ENCODE measurements around the gene GPS2. TPM values are rescaled to one million over a fixed set of nuclear protein-coding genes. Genes with fewer than 3 reads are reported as not detected.

GPS2 gene, protein sequence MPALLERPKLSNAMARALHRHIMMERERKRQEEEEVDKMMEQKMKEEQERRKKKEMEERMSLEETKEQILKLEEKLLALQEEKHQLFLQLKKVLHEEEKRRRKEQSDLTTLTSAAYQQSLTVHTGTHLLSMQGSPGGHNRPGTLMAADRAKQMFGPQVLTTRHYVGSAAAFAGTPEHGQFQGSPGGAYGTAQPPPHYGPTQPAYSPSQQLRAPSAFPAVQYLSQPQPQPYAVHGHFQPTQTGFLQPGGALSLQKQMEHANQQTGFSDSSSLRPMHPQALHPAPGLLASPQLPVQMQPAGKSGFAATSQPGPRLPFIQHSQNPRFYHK
- total RNA-seq, result 38.2 and 42.2 TPM in 2 replicates

DNA sequence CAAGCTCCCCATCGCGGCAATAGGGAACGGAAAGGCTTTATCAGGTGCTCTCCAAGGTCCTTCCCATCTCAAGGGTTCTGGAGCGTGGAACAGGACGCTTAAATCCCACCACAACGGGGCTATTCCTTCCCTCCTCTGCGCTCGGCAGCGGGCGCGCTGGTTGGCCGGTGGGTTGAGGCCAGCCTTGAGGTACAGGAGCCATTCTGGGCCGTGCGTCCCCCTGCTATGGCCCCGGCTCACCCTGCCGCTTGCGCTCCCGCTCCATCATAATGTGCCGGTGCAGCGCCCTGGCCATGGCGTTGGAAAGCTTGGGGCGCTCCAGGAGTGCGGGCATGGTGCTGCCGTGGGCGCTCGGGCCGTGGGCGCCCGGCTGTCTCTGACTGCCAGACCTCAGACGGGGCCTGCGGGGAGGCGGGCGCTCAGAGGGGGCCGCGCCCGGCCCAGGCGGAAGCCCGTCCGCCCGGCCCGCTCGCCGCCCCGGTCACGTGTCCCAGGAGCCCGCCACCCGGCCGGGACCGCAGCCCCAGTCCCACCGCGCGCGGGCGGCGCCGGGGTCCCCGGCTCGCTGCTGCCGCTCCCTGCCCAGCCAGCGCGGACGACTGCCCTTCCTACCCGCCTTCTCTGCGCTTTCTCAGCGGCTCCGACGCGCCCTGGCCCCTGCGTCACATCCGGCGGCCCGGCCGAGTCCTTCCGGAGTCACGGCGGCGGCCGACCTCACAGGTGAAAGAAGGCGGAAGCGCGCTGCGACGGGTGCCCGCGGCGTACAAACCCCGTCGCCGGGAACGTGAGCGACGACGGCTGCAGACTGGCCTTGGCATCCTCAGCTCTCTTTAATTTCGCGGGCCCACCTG lies at the start of gene GPS2:
GPS2 (minus strand) TSS at position 642 of the 851 bp plus-strand sequence; CDS start at position 334, 308 bp downstream.

GRCh38 chr17:7355053-7355452 lies 39.9 kb upstream of the GPS2 start, which contains the start of gene TMEM95:
Gene TMEM95, plus strand, starts transcription at chr17:7355156. Its CDS starts 49 bp downstream, at chr17:7355205.

DNA sequence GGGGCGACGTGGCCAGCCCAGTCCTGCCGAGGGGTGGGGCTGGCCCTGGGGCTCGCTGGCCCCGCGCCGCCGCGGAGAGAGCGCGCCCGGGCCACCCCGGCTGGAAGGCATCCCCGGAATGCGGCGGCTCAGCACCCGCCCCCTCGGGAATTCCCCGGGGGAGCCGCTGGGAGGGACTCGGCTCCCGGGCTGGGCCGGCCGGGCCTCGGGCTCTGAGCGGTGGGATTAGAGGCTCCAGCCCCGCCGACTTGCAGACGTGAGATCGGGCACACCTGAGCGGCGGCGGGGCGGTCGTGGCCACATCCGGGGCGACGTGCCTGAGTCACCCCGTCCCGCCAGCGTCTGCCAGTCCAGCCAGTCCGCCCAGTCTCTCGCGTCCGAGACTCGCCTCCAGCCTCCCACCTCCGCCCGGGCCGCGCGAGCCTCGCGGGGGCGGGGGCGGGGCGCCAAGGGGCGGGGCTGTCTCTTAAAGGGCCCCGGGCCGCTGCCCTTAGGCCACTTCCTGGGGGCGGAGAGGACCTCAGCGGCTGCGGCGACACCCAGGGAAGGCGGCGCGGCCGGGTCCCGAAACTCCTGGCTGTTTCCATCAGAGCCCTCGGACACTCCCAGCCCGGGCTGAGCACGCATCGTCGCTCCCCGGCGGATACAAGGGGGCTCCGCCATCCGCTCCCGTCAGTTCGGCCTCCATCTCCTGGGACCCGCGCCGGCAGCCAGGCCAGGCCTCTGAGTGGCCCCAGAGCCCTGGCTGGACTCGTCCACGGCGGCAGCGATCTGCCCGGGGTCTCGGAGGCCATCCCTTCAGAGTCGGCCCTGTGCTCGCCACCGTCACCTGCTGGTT lies 36.7 kb upstream of the GPS2 start, which contains the start of gene KCTD11:
KCTD11 (plus strand) TSS at position 498 of the 838 bp plus-strand sequence.

GRCh38 chr17:7336240-7337175 lies 21.3 kb upstream of the GPS2 start, which contains the start of gene ACAP1:
Gene ACAP1, plus strand, starts transcription at chr17:7336529. Its CDS starts 206 bp downstream, at chr17:7336735.

GRCh38 chr17:7328840-7329373 lies 13.7 kb upstream of the GPS2 start, which contains the start of gene NEURL4:
Gene NEURL4, minus strand, starts transcription at chr17:7329335. Its CDS starts 23 bp downstream, at chr17:7329312.

GRCh38 chr17:7306911-7307685 lies 8.1 kb downstream of the GPS2 start, which contains the start of gene EIF5A:
Gene EIF5A, plus strand, starts transcription at chr17:7307628. Its CDS starts 2,008 bp downstream, at chr17:7309636.

GRCh38 chr17:7294614-7295153 lies 20.5 kb downstream of the GPS2 start, which contains the start of gene YBX2:
Gene YBX2, minus strand, starts transcription at chr17:7294639. Its CDS starts 139 bp downstream, at chr17:7294500.

DNA sequence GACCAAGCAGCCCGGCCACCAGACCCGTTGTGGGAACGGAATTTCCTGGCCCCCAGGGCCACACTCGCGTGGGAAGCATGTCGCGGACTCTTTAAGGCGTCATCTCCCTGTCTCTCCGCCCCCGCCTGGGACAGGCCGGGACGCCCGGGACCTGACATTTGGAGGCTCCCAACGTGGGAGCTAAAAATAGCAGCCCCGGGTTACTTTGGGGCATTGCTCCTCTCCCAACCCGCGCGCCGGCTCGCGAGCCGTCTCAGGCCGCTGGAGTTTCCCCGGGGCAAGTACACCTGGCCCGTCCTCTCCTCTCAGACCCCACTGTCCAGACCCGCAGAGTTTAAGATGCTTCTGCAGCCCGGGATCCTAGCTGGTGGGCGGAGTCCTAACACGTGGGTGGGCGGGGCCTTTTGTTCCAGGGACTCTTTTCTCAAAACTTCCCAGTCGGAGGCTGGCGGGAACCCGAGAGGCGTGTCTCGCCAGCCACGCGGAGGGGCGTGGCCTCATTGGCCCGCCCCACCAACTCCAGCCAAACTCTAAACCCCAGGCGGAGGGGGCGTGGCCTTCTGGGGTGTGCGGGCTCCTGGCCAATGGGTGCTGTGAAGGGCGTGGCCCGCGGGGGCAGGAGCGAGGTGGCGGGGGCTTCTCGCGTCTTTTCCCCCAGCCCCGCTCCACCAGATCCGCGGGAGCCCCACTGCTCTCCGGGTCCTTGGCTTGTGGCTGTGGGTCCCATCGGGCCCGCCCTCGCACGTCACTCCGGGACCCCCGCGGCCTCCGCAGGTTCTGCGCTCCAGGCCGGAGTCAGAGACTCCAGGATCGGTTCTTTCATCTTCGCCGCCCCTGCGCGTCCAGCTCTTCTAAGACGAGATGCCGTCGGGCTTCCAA lies 33.8 kb downstream of the GPS2 start, which contains the start of gene SLC2A4:
SLC2A4 (plus strand) TSS at position 645 of the 879 bp plus-strand sequence; CDS start at position 862, 217 bp downstream.

Small RNA genes within 50 kb of the gene (small RNA-seq; reads per million reads assigned to genes)
- gene AC026954.2, result not detected
- not detected for gene RF00019

Other genes starting within 250 kb of the GPS2 start
- gene CLEC10A, start 235.1 kb downstream of the GPS2 start, total RNA-seq, result not detected in 2 replicates
- not detected in 2 replicates for gene ASGR2, start 200.5 kb downstream of the GPS2 start, total RNA-seq
- gene ASGR1, start 136.0 kb downstream of the GPS2 start, total RNA-seq, result 0.65 and 0.76 TPM in 2 replicates
- gene DLG4, start 95.5 kb downstream of the GPS2 start, total RNA-seq, result 7.7 and 8.8 TPM in 2 replicates
- gene ACADVL, start 95.4 kb downstream of the GPS2 start, total RNA-seq, result 205 and 214 TPM in 2 replicates
- gene DVL2, start 80.8 kb downstream of the GPS2 start, total RNA-seq, result 54.4 and 63.1 TPM in 2 replicates
- gene PHF23, start 75.9 kb downstream of the GPS2 start, total RNA-seq, result 34.4 and 38.5 TPM in 2 replicates
- gene GABARAP, start 72.9 kb downstream of the GPS2 start, total RNA-seq, result 315 and 440 TPM in 2 replicates
- 30.1 and 39.5 TPM in 2 replicates for gene CTDNEP1, start 63.6 kb downstream of the GPS2 start, total RNA-seq
- gene ELP5, start 63.1 kb downstream of the GPS2 start, total RNA-seq, result 31.6 and 39.1 TPM in 2 replicates
- 2.4 and 2.7 TPM in 2 replicates for gene CLDN7, start 52.9 kb downstream of the GPS2 start, total RNA-seq
- gene SLC2A4, start 33.6 kb downstream of the GPS2 start, total RNA-seq, result 0.11 TPM in 1 of 2 replicates, not detected in the other
- 0.13 TPM in 1 of 2 replicates, not detected in the other for gene YBX2, start 20.7 kb downstream of the GPS2 start, total RNA-seq
- 575 and 584 TPM in 2 replicates for gene EIF5A, start 7.7 kb downstream of the GPS2 start, total RNA-seq
- 7.7 and 13.2 TPM in 2 replicates for gene NEURL4, start 14.0 kb upstream of the GPS2 start, total RNA-seq
- 0.11 and 0.26 TPM in 2 replicates for gene ACAP1, start 21.2 kb upstream of the GPS2 start, total RNA-seq
- 8.9 and 11.2 TPM in 2 replicates for gene KCTD11, start 36.8 kb upstream of the GPS2 start, total RNA-seq
- gene TMEM95, start 39.8 kb upstream of the GPS2 start, total RNA-seq, result not detected in 2 replicates
- 4.1 and 4.6 TPM in 2 replicates for gene TNK1, start 65.7 kb upstream of the GPS2 start, total RNA-seq
- gene PLSCR3, start 79.2 kb upstream of the GPS2 start, total RNA-seq, result 19.6 and 21.7 TPM in 2 replicates
- gene TMEM256, start 88.7 kb upstream of the GPS2 start, total RNA-seq, result 30.4 and 56.3 TPM in 2 replicates
- gene NLGN2, start 92.5 kb upstream of the GPS2 start, total RNA-seq, result 6.9 and 8.6 TPM in 2 replicates
- not detected in 2 replicates for gene SPEM1, start 105.0 kb upstream of the GPS2 start, total RNA-seq
- not detected in 2 replicates for gene SPEM2, start 110.3 kb upstream of the GPS2 start, total RNA-seq
- gene SPEM3, start 113.5 kb upstream of the GPS2 start, total RNA-seq, result not detected in 2 replicates
- gene TMEM102, start 120.1 kb upstream of the GPS2 start, total RNA-seq, result 2.5 and 2.8 TPM in 2 replicates
- gene FGF11, start 124.2 kb upstream of the GPS2 start, total RNA-seq, result 0.76 and 0.91 TPM in 2 replicates
- gene CHRNB1, start 129.7 kb upstream of the GPS2 start, total RNA-seq, result 5.2 and 5.4 TPM in 2 replicates
- gene ZBTB4, start 164.3 kb upstream of the GPS2 start, total RNA-seq, result 40.2 and 41.4 TPM in 2 replicates
- gene SLC35G6, start 166.1 kb upstream of the GPS2 start, total RNA-seq, result not detected in 2 replicates
- gene POLR2A, start 169.0 kb upstream of the GPS2 start, total RNA-seq, result 85.8 and 100.0 TPM in 2 replicates
- 11.6 and 16.1 TPM in 2 replicates for gene TNFSF12, start 233.7 kb upstream of the GPS2 start, total RNA-seq
- 4.5 and 5.0 TPM in 2 replicates for gene TNFSF13, start 243.4 kb upstream of the GPS2 start, total RNA-seq
- 46.4 and 48.1 TPM in 2 replicates for gene SENP3, start 246.6 kb upstream of the GPS2 start, total RNA-seq

Data from articular chondrocyte of knee joint (primary cell).